H1 (cell line): Measurements from ENCODE around the gene UFD1.

Source experiments
- BRCA1 ChIP-seq: IDR thresholded peaks from 2 replicates; pipeline ENCODE4 v1.6.1; 2012; ENCODE audit warnings: low read depth, low read length, improper control_type of control experiment
- CREB1 ChIP-seq: IDR thresholded peaks from 2 replicates; pipeline ENCODE4 v1.6.1; 2012; ENCODE audit warnings: inconsistent platforms
- GABPA ChIP-seq: IDR thresholded peaks from 2 replicates; pipeline ENCODE4 v1.6.1; 2011; ENCODE audit warnings: mild to moderate bottlenecking, low read length, moderate library complexity, borderline replicate concordance; ENCODE audit not compliant: insufficient read depth
- POLR2A ChIP-seq, 2 experiments: IDR thresholded peaks; 1 replicate in 1 of 2; 2 replicates in 1 of 2; pipeline ENCODE4 v1.6.1; 2011; ENCODE audit warnings: low read depth in 2 of 2, low read length in 2 of 2, mild to moderate bottlenecking in 2 of 2; ENCODE audit errors: control extremely low read depth in 1 of 2
- POLR2AphosphoS5 ChIP-seq: IDR thresholded peaks from 2 replicates; pipeline ENCODE4 v1.6.1; 2011; ENCODE audit warnings: low read depth, low read length
- RFX5 ChIP-seq: IDR thresholded peaks from 2 replicates; pipeline ENCODE4 v1.6.1; 2011; ENCODE audit warnings: low read depth, low read length, improper control_type of control experiment, borderline replicate concordance
- SP1 ChIP-seq: IDR thresholded peaks from 2 replicates; pipeline ENCODE4 v1.6.1; 2011; ENCODE audit warnings: low read depth, low read length
- TAF7 ChIP-seq: optimal IDR thresholded peaks from 2 replicates; pipeline ENCODE3; 2011; ENCODE audit warnings: low read depth, mild to moderate bottlenecking, inconsistent platforms, low read length, moderate library complexity, borderline replicate concordance
- TF ChIP-seq, protein P1 (sequence below), 3 experiments: IDR thresholded peaks; 1 replicate in 2 of 3; 2 replicates in 1 of 3; pipeline versions ENCODE4 v1.5.1 to v1.6.1; 2011; ENCODE audit warnings: low read length in 3 of 3, mild to moderate bottlenecking in 3 of 3, inconsistent platforms in 2 of 3, low read depth in 1 of 3, moderate library complexity in 1 of 3; ENCODE audit not compliant: insufficient read depth in 1 of 3; ENCODE audit errors: control extremely low read depth in 1 of 3
- TF ChIP-seq, protein P2 (sequence below): IDR thresholded peaks from 2 replicates; pipeline ENCODE4 v1.6.1; 2011; ENCODE audit warnings: low read length, improper control_type of control experiment

DNA sequence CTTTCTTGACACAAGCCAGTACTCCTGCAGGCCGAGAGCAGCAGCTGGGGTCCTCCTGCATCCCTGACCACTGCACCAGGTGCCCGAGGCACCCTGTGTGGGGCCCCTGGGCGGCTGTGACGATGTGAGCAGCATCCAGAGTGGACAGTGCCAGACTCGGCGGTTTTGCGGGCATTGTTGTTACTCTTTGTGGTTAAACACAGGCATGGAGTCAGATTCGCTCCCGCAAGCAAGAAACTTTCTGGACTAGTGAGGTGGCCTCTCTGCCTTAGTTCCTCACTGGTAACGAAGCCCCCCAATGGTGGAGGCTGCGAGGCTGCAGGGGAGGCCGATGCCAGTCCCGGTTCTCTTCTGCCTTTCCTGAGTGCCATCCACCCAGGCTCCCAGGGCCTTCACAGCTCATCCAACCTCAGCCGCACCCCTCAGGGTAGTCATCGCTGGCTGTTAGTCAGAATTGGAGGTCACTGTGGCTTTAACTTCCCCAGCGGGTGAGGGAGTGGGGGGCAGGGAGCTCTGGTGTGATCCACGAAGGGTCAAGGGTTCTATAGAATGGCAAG lies 48.9 kb upstream of the UFD1 start:
- TF ChIP-seq POLR2A (IDR thresholded peaks at IDR 0.05; ENCODE audit: control extremely low read depth in 1 of 2, low read depth in 2 of 2, low read length in 2 of 2), result no peak
- TF ChIP-seq, protein P1, sequence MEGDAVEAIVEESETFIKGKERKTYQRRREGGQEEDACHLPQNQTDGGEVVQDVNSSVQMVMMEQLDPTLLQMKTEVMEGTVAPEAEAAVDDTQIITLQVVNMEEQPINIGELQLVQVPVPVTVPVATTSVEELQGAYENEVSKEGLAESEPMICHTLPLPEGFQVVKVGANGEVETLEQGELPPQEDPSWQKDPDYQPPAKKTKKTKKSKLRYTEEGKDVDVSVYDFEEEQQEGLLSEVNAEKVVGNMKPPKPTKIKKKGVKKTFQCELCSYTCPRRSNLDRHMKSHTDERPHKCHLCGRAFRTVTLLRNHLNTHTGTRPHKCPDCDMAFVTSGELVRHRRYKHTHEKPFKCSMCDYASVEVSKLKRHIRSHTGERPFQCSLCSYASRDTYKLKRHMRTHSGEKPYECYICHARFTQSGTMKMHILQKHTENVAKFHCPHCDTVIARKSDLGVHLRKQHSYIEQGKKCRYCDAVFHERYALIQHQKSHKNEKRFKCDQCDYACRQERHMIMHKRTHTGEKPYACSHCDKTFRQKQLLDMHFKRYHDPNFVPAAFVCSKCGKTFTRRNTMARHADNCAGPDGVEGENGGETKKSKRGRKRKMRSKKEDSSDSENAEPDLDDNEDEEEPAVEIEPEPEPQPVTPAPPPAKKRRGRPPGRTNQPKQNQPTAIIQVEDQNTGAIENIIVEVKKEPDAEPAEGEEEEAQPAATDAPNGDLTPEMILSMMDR (IDR thresholded peaks at IDR 0.05; ENCODE audit: control extremely low read depth in 1 of 3, insufficient read depth in 1 of 3, low read depth in 1 of 3, low read length in 3 of 3), result no peak
- TF ChIP-seq TAF7, result no peak
- no peak for TF ChIP-seq CREB1
- no peak for TF ChIP-seq GABPA
- TF ChIP-seq SP1, result no peak
- TF ChIP-seq, protein P2, sequence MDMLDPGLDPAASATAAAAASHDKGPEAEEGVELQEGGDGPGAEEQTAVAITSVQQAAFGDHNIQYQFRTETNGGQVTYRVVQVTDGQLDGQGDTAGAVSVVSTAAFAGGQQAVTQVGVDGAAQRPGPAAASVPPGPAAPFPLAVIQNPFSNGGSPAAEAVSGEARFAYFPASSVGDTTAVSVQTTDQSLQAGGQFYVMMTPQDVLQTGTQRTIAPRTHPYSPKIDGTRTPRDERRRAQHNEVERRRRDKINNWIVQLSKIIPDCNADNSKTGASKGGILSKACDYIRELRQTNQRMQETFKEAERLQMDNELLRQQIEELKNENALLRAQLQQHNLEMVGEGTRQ, result no peak
- no peak for TF ChIP-seq BRCA1
- TF ChIP-seq POLR2AphosphoS5, result no peak
- TF ChIP-seq RFX5, result no peak
